Liver (tissue), 9 donors: Measurements from ENCODE around the gene TRERF1. TPM values are rescaled to one million over a fixed set of nuclear protein-coding genes. Genes with fewer than 3 reads are reported as not detected.

Experiments used
- DNase-seq: peaks from one replicate; pipeline ENCODE4 v3.0.0-alpha.2; 2017; ENCODE audit warnings: low spot score
- H3K27ac ChIP-seq, 2 donors: one replicate each; pipeline ENCODE4 v1.7.0; 2013; ENCODE audit warnings: inconsistent platforms in 2 of 2, low read length in 2 of 2, control low read depth in 1 of 2, low read depth in 1 of 2, mild to moderate bottlenecking in 1 of 2
- H3K27me3 ChIP-seq, 4 donors: one replicate each; pipeline versions ENCODE4 v1.6.1 to v1.7.0; 2013; ENCODE audit warnings: low read length in 3 of 4, inconsistent platforms in 1 of 4, mild to moderate bottlenecking in 1 of 4, moderate library complexity in 1 of 4; ENCODE audit not compliant: control insufficient read depth in 4 of 4, insufficient read depth in 4 of 4
- H3K36me3 ChIP-seq, 4 donors: one replicate each; pipeline versions ENCODE4 v1.6.1 to v1.7.0; 2013; ENCODE audit warnings: low read length in 3 of 4, mild to moderate bottlenecking in 3 of 4, low read depth in 1 of 4, moderate library complexity in 1 of 4; ENCODE audit not compliant: control insufficient read depth in 4 of 4, insufficient read depth in 3 of 4
- H3K4me1 ChIP-seq, 4 donors: one replicate each; pipeline versions ENCODE4 v1.6.1 to v1.7.0; 2013; ENCODE audit warnings: low read length in 3 of 4, mild to moderate bottlenecking in 3 of 4, moderate library complexity in 1 of 4; ENCODE audit not compliant: control insufficient read depth in 4 of 4, insufficient read depth in 4 of 4
- H3K4me3 ChIP-seq, 3 donors: one replicate each; pipeline versions ENCODE4 v1.6.1 to v1.7.0; 2013; ENCODE audit warnings: low read length in 3 of 3, control low read depth in 1 of 3, low read depth in 1 of 3, mild to moderate bottlenecking in 1 of 3
- H3K9ac ChIP-seq, 2 donors: one replicate each; pipeline ENCODE4 v1.7.0; 2013; ENCODE audit warnings: low read length in 2 of 2, mild to moderate bottlenecking in 2 of 2, moderate library complexity in 2 of 2, control low read depth in 1 of 2, low read depth in 1 of 2
- H3K9me3 ChIP-seq, 4 donors: one replicate each; pipeline versions ENCODE4 v1.6.1 to v1.7.0; 2013; ENCODE audit warnings: low read length in 3 of 4; ENCODE audit not compliant: control insufficient read depth in 4 of 4
- ATF3 ChIP-seq: IDR thresholded peaks from 2 replicates; pipeline ENCODE4 v1.6.1; 2016; ENCODE audit warnings: antibody characterized with exemption
- CTCF ChIP-seq: fragments of 150-350 bp; IDR thresholded peaks from 2 replicates; pipeline ENCODE4 v1.5.1; 2017; ENCODE audit warnings: improper control_type of control experiment, low read depth, low read length; ENCODE audit not compliant: missing input control
- EGR1 ChIP-seq, 2 donors: IDR thresholded peaks; 2 replicates each; pipeline ENCODE4 v1.6.1; 2016 to 2018; ENCODE audit warnings: antibody characterized with exemption in 2 of 2, low read depth in 2 of 2
- FOXA1 ChIP-seq: IDR thresholded peaks from 2 replicates; pipeline ENCODE4 v1.6.1; 2016; ENCODE audit warnings: antibody characterized with exemption
- FOXA2 ChIP-seq: IDR thresholded peaks from 2 replicates; pipeline ENCODE4 v1.6.1; 2016; ENCODE audit warnings: antibody characterized with exemption
- GABPA ChIP-seq, 2 donors: IDR thresholded peaks in 1 of 2; conservative IDR thresholded peaks in 1 of 2; 2 replicates each; pipeline ENCODE4 v1.6.1; 2016; ENCODE audit warnings: antibody characterized with exemption in 2 of 2, mild to moderate bottlenecking in 1 of 2, moderate library complexity in 1 of 2
- JUND ChIP-seq, 2 donors: IDR thresholded peaks; 2 replicates each; pipeline ENCODE4 v1.6.1; 2016; ENCODE audit warnings: antibody characterized with exemption in 2 of 2
- MAX ChIP-seq: IDR thresholded peaks from 2 replicates; pipeline ENCODE4 v1.6.1; 2016; ENCODE audit warnings: antibody characterized with exemption
- NR2F2 ChIP-seq: IDR thresholded peaks from 2 replicates; pipeline ENCODE4 v1.6.1; 2016; ENCODE audit warnings: antibody characterized with exemption
- RAD21 ChIP-seq, 2 donors: IDR thresholded peaks; 2 replicates each; pipeline ENCODE4 v1.6.1; 2016; ENCODE audit warnings: antibody characterized with exemption in 2 of 2, mild to moderate bottlenecking in 2 of 2
- REST ChIP-seq: IDR thresholded peaks from 2 replicates; pipeline ENCODE4 v1.6.1; 2016; ENCODE audit warnings: antibody characterized with exemption, mild to moderate bottlenecking
- RXRA ChIP-seq, 2 donors: IDR thresholded peaks; 2 replicates each; pipeline ENCODE4 v1.6.1; 2017 to 2018; ENCODE audit warnings: antibody characterized with exemption in 2 of 2, mild to moderate bottlenecking in 1 of 2
- SP1 ChIP-seq: IDR thresholded peaks from 2 replicates; pipeline ENCODE4 v1.6.1; 2018; ENCODE audit warnings: antibody characterized with exemption, mild to moderate bottlenecking
- YY1 ChIP-seq: IDR thresholded peaks from 2 replicates; pipeline ENCODE4 v1.6.1; 2016; ENCODE audit warnings: antibody characterized with exemption, mild to moderate bottlenecking
- ZBTB33 ChIP-seq: IDR thresholded peaks from 2 replicates; pipeline ENCODE4 v1.6.1; 2016; ENCODE audit warnings: antibody characterized with exemption
- WGBS: extraction: QIAGEN DNeasy Blood & Tissue Kit; methylation state at CpG from one replicate; pipeline ENCODE4 v1.1.7; 2013; 5-methylcytosine and 5-hydroxymethylcytosine counted together
- polyA plus RNA-seq, 2 donors: library from polyadenylated mRNA; stranded (reverse) in 1 of 2; unstranded in 1 of 2; fragments of 200-250 nt in 1 of 2; fragments of >200 nt in 1 of 2; fragmentation: Nextera tagmentation in 1 of 2; extraction: Ambion mirVana in 1 of 2; gene quantifications; one replicate each; pipeline versions ENCODE4 v1.2.1 to v1.2.3, GENCODE V29; 2013 to 2015
- total RNA-seq, 2 donors: library from RNA; depleted of rRNA; stranded (reverse); fragments of >200 nt; gene quantifications; one replicate each; pipeline ENCODE4 v1.2.3, GENCODE V29; 2014
- donor health status: healthy.
- donor health status: healthy.
- donor health status: healthy.
- donor health status: healthy.
- donor health status: healthy.

Gene TRERF1
- total and polyA plus RNA-seq, 4 donors, result 0.33 to 1.3 (median 0.68) TPM

GRCh38 chr6:42236682-42237473, 214.8 kb downstream of the TRERF1 start (continued):
- TF ChIP-seq REST, result no peak
- no peak for TF ChIP-seq RXRA (IDR thresholded peaks at IDR 0.05)
- no peak for TF ChIP-seq FOXA1
- TF ChIP-seq FOXA2, result no peak
- TF ChIP-seq ATF3, result no peak
- TF ChIP-seq ZBTB33, result no peak

- Histone ChIP-seq H3K4me1 (no peaks in the 10 kb centered on the region), H3K9me3 (no peaks in the 10 kb centered on the region), H3K27ac (no peak overlapping the region), H3K27me3 (no peaks in the 10 kb centered on the region), H3K36me3 (no peaks in the 10 kb centered on the region), H3K4me3 (no peak overlapping the region), H3K9ac (no peak overlapping the region)
- 86% methylated on average over 9 of the region's 9 CpGs for WGBS
- no peak for TF ChIP-seq ZBTB33
- TF ChIP-seq GABPA (IDR thresholded peaks at IDR 0.05 in 1 of 2, conservative IDR thresholded peaks at IDR 0.05 in 1 of 2), result no peak
- no peak for TF ChIP-seq MAX
- TF ChIP-seq SP1, result no peak
- TF ChIP-seq CTCF, result no peak
- TF ChIP-seq JUND (IDR thresholded peaks at IDR 0.05), result no peak
- TF ChIP-seq ATF3, result no peak
- no peak for TF ChIP-seq FOXA1
- no peak for TF ChIP-seq REST
- no peak for TF ChIP-seq RAD21 (IDR thresholded peaks at IDR 0.05)
- no peak for TF ChIP-seq FOXA2
- TF ChIP-seq NR2F2, result no peak
- no peak for TF ChIP-seq EGR1 (IDR thresholded peaks at IDR 0.05; ENCODE audit: low read depth in 2 of 2)
- no peak for TF ChIP-seq RXRA (IDR thresholded peaks at IDR 0.05)
- TF ChIP-seq YY1, result no peak
- no peak for DNase-seq
Measured at GRCh38 chr6:42236030-42236429, 215.7 kb downstream of the TRERF1 start.
